GM18858 (cell line): Measurements from ENCODE around the gene PCDH12.

Experiments
- ATAC-seq: cut with Tn5 transposase; IDR thresholded peaks from one replicate; pipeline ENCODE4 v1.9.1; 2021; ENCODE audit not compliant: unreplicated experiment

Gene PCDH12

GRCh38 chr5:141910271-141910673 is 47.7 kb downstream of the PCDH12 start:
- ATAC-seq: no peak

GRCh38 chr5:141909212-141909611 is 48.8 kb downstream of the PCDH12 start:
- ATAC-seq: no peak

- ATAC-seq: no peak
Measured at GRCh38 chr5:141908796-141909195, 49.2 kb downstream of the PCDH12 start.

- ATAC-seq: no peak
Measured at GRCh38 chr5:141906972-141907371, 51.0 kb downstream of the PCDH12 start.

GRCh38 chr5:141906517-141906916 is 51.5 kb downstream of the PCDH12 start:
- no peak for ATAC-seq

GRCh38 chr5:141904551-141904950 is 53.5 kb downstream of the PCDH12 start:
- no peak for ATAC-seq

GRCh38 chr5:141903261-141903660 is 54.7 kb downstream of the PCDH12 start:
- no peak for ATAC-seq

- ATAC-seq: no peak
Measured at GRCh38 chr5:141902015-141902814, 55.8 kb downstream of the PCDH12 start.

GRCh38 chr5:141898448-141899049 is 59.5 kb downstream of the PCDH12 start:
- no peak for ATAC-seq

- ATAC-seq: no peak
Measured at GRCh38 chr5:141897425-141897824, 60.6 kb downstream of the PCDH12 start.
